Airway epithelial cell (primary cell): Measurements from ENCODE around the gene SCML2. TPM values are rescaled to one million over a fixed set of nuclear protein-coding genes. Genes with fewer than 3 reads are reported as not detected.

Experiments
- total RNA-seq: library from RNA; depleted of rRNA; stranded (reverse); fragments of >200 nt; gene quantifications from 2 replicates; pipeline ENCODE4 v1.2.3, GENCODE V29; 2015

SCML2 gene
- total RNA-seq = 0.21 and 0.42 TPM in 2 replicates

DNA sequence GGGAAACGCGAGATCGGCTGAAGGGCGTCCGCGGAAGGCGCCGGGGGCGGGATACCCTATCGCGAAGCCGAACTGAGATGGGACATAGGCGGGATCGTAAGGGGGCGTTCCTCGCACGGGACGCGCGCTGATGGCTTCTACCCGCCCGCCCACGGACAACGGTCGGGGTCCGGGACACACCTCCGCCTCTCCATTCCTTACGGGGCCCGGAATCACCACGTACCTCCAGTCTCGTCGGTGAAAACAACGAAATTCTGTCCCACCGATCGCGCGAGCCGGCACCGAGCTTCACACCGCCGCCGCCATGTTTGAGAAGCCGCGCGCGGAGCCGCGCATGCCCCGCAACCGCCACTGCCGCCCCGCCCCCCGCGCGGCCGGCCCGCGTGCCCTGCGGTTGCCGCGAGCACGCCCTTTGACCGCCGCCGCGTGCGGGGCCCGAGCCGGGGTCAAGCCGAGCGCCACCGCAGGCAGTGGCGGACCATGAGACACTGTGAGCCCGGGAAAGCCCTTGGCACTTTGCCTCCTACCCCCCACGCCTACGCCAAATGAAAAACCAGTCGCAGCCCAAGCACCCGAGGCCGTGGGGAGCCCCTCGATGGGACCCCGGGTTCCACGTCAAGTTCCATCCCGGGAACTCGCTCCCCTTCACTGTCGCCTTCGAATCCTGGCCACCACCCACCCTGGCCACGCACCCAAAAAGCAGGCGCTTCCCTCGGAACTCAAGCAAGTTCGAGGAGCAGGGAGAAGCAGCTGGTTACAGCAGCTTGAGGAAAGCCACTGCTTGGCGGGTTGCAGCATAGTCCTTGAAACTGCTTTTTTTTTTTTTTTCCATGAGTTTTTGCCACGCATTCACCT is at the start of gene SCML2:
SCML2 (minus strand) TSS at position 320 of the 855 bp plus-strand sequence. CDS start 20,617 bp downstream, outside the sequence.

DNA sequence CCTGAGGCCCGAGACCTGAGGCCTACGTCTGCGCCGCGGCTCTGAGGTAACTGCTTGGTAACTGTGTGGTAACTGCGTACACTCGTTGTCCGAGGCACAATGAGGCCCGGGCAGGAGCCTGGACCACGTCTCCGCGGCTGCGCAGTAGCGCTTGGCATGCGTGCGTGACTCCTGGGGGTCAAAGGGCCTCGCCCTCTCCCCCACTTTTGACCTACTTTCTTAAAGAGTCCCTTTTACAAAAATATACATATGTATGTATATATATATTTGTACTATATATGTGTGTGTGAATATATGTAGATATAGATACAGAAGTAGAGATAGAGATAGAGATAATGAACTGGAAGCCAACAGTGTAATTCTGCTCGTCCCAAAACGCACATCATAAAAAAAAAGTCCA is 133.7 kb downstream of the SCML2 start, which contains the start of gene BEND2:
BEND2 (minus strand) TSS at position 101 of the 400 bp plus-strand sequence. CDS start 136 bp downstream, outside the sequence.

Other genes with a start within 250 kb of the SCML2 start
- gene BEND2, start 133.8 kb downstream of the SCML2 start, total RNA-seq = not detected in 2 replicates
- gene CDKL5, start 70.9 kb upstream of the SCML2 start, total RNA-seq = 1.3 and 3.1 TPM in 2 replicates